SK-N-MC (cell line): Measurements from ENCODE around the gene PITPNC1.

ENCODE experiments used
- EZH2 ChIP-seq: fragments of 200-600 bp; sonication (generic); IDR thresholded peaks from one replicate; pipeline ENCODE4 v1.6.1; 2017; ENCODE audit warnings: antibody characterized with exemption
- POLR2AphosphoS5 ChIP-seq: IDR thresholded peaks from 2 replicates; pipeline ENCODE4 v1.6.1; 2012; ENCODE audit warnings: mild to moderate bottlenecking, low read depth, low read length, borderline replicate concordance

GRCh38 chr17:67655478-67656148 is 278.5 kb downstream of the PITPNC1 start:
- no peak for TF ChIP-seq POLR2AphosphoS5
- TF ChIP-seq EZH2: no peak
